Stimulated activated CD4-positive, alpha-beta T cell treated with anti-CD3 and anti-CD28 coated beads, TNF-alpha, amount 100 ng/mL, for 1 hour (primary cell): ENCODE data around the gene DPYSL4.

Experiments
- DNase-seq, 3 donors: peaks; one replicate each; pipeline ENCODE4 v3.0.0-alpha.2; 2020; ENCODE audit warnings: low read depth in 3 of 3, low spot score in 1 of 3

The DPYSL4 gene

GRCh38 chr10:132225073-132225848 is 38.5 kb downstream of the DPYSL4 start:
- DNase-seq = no peak

GRCh38 chr10:132225849-132226205 is 39.1 kb downstream of the DPYSL4 start:
- no peak for DNase-seq

GRCh38 chr10:132226586-132227405 is 40.0 kb downstream of the DPYSL4 start:
- no peak for DNase-seq

GRCh38 chr10:132227851-132228390 is 41.2 kb downstream of the DPYSL4 start:
- DNase-seq = no peak

- no peak for DNase-seq
Observed at GRCh38 chr10:132228616-132229015, 41.9 kb downstream of the DPYSL4 start.

- no peak for DNase-seq
Observed at GRCh38 chr10:132229096-132229495, 42.3 kb downstream of the DPYSL4 start.

GRCh38 chr10:132229834-132230556 is 43.2 kb downstream of the DPYSL4 start:
- DNase-seq = no peak

- no peak for DNase-seq
Observed at GRCh38 chr10:132230557-132231210, 43.9 kb downstream of the DPYSL4 start.

- DNase-seq = no peak
Observed at GRCh38 chr10:132231656-132232022, 44.9 kb downstream of the DPYSL4 start.

GRCh38 chr10:132232023-132232951 is 45.5 kb downstream of the DPYSL4 start:
- DNase-seq = no peak

GRCh38 chr10:132232981-132233380 is 46.2 kb downstream of the DPYSL4 start:
- DNase-seq = no peak

GRCh38 chr10:132233501-132234085 is 46.8 kb downstream of the DPYSL4 start:
- DNase-seq = no peak

- DNase-seq = no peak
Observed at GRCh38 chr10:132234860-132235259, 48.1 kb downstream of the DPYSL4 start.

- DNase-seq = no peak
Observed at GRCh38 chr10:132236161-132236560, 49.4 kb downstream of the DPYSL4 start.

GRCh38 chr10:132236881-132237280 is 50.1 kb downstream of the DPYSL4 start:
- no peak for DNase-seq

- DNase-seq = no peak
Observed at GRCh38 chr10:132237396-132237795, 50.6 kb downstream of the DPYSL4 start.

GRCh38 chr10:132237871-132238270 is 51.1 kb downstream of the DPYSL4 start:
- no peak for DNase-seq

GRCh38 chr10:132238371-132239125 is 51.8 kb downstream of the DPYSL4 start:
- DNase-seq = no peak
